IPS DF 4.7 (cell line): ENCODE data around the gene NTHL1.

Experiments
- DNase-seq: peaks from one replicate; pipeline ENCODE4 v3.0.0-alpha.2; 2013; ENCODE audit warnings: low spot score; ENCODE audit errors: extremely low read depth

Gene NTHL1

DNA sequence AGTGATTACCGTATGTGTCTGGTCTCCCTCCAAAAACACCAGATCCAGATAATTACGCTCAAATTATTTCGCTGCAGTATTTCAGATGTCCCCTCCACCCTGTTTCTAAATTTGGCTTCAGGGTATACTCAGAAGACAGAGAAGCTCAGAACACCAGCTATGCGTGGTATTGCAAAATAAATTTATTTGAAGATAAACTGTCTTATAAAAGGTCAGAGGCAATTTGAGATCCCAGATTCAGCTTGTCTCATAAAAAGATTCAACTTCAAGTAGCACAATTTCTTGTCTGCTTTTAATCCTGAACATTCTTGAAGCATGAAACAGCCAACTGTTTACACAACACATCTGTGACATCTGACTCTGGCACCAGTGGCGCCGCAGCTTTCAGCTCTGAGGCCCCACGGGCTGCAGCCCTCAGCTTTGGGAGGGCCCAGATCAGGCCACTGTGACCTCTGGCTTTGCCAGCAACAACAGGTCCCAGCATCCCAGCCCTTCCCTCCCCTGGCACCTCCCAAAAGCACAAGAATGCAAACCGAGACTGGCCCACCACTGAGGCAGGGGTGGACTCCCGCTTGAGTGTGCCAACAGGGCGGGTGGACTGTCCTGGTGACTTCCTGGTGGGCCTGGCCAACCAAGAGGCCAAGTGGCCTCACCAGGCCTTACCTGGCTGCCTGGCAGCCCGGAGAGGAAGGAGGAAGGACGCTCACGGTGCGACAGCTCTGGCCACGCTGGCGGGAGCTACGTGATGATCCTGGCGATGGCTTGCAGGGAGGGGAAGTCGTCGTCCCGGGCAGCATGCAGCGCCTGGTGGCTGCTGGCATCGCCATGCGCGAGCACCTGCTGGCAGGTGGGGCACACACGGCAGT, 49.9 kb downstream of the NTHL1 start:
- DNase-seq, result no peak

DNA sequence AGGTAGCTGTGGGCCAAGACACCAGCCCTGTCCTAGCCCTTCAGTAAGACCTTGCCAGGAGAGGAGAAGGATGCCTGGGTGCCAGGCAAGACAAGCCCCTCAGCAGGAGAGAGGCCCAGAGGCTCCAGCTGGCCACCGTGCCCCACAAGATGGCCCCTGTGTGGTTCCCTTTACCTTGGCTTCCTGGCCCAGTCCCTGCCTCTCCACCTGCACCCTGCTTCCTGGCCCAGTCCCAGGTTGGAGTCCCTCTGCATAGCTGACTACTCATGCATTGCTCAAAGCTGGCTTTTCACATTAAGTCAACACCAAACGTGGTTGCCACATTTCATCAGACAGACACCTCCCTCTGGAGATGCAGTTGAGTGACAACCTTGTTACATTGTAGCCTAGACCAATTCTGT, 53.9 kb downstream of the NTHL1 start:
- DNase-seq, result no peak

DNA sequence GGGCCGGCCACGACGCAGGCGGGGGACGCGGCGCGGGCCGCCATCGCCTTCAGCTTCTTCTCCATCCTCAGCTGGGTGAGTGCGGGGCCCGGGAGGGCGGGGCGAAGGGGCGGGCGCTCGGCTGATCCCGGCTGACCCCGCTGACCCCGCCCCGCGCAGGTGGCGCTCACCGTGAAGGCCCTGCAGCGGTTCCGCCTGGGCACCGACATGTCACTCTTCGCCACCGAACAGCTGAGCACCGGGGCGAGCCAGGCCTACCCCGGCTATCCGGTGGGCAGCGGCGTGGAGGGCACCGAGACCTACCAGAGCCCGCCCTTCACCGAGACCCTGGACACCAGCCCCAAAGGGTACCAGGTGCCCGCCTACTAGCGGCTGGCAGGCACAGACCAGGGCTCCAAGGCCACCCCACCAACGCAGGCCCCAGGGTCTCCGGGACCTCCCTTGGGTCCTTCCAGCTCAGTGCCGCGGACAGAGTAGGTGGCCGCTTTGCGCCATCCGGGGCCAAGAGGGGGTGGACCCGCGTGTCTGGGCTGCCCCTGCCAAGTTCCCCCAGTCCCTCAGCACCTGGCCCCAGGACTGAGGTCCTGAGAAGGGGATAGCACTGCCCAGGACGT, 54.8 kb downstream of the NTHL1 start:
- DNase-seq, result no peak

DNA sequence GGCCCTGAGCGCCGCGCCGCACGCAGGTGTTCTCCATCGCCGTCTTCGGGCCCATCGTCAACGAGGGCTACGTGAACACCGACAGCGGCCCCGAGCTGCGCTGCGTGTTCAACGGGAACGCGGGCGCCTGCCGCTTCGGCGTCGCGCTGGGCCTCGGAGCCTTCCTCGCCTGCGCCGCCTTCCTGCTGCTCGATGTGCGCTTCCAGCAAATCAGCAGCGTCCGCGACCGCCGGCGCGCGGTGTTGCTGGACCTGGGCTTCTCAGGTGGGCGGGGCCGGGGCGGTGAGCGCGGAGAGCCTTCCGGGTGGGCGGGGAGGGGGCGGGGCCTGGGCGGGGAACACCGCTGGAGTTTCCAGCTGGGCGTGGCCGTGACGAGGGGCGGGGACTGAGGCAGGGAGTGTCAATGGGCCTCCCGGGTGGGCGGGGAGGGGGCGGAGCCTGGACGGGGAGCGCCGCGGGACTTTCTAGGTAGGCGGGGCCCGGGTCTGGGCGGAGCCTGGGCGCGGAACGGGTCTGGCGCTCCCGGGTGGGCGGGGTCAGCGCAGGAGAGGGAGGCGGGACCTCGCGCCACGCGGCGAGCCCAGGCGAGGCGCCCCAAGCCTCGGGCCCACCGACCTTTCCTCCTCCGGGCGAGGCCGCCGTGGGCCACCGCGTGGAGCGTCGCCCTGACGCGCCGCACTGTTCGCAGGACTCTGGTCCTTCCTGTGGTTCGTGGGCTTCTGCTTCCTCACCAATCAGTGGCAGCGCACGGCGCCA, 55.5 kb downstream of the NTHL1 start:
- no peak for DNase-seq

DNA sequence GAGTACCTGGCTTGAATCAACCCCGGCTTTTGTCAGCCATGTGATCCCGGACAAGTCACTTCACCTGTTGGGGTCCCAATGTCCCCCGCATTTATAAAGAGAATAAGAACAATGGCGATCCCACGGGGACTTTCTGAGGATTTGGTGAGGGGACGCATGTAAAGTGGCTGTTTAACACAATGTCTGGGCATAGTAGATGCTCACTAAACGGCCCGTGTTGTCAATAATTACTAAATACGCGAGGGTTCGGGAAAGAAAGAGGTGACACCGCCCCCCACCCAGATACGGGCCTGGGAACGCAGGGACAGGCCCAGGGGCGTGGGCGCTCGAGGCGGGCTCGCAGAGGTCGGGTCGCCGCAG, 56.1 kb downstream of the NTHL1 start:
- DNase-seq, result no peak

DNA sequence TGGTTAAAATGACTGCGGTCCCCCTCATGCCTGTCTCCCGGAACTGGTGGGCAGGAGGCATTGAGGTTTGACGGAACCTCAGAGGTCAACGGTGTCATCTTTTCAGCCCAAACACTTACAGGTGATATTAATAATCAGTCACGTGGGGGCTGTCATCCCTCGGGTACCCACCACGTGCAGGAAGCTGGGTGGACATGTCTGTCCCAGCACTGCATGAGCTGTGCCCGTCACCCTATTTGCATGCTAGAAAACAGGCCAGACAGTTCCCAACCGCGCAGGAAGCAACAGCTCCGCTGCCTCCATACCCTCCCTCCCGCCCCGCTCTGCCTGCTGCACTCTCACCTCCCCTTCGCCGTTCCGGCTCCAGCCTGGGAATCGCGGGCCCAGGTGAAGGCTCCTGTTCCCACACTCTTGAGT, 56.5 kb downstream of the NTHL1 start:
- DNase-seq, result no peak

DNA sequence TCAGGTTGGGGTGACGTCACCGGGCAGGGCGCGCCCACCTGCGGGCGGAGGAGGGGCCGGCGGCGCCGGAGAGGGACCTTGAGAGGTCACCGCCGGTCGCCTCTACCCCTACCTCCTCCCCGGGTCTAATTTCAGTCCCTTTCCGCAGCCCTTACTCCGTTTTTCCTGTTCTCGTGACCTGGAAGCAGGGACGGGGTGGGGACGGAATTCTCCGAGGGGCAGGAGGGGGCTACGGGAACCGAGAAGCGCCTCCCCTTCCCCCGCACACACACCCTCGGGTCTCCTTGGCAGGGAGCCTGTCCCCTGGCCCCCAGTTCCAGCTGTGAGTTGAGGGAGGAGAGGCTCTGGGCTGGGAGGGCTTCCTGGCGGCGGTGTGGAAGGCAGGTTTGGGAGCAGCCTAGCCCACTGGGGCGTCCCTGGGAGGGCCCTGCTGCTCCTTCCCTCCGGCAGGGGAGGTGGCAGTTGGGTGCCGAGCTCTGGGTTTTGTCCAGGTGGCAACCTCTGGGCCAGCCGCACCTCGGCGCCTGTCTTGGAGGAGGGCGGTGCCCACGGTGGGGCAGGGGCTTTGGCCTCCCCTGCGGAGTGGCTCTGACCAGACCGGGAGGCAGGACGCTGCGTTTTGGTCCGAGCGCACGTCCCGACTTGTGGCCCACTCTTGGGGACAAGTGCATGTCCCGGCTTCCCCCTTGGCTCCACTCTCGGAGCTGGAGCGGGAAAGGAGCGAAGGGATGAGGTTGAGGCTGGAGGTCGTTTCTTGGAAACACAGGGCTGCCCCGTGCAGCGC, 57.1 kb downstream of the NTHL1 start:
- DNase-seq, result no peak

DNA sequence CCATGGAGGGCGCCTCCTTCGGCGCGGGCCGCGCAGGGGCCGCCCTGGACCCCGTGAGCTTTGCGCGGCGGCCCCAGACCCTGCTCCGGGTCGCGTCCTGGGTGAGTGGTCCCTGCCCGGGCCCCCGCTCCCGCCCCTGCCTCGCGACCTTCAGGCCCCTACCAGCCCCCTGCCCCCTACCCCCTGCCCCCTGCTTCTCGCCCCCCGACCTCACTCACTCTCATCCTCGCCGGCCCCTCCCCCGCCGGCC, 57.6 kb downstream of the NTHL1 start:
- DNase-seq, result no peak
